Peyer's patch (tissue), 4 donors: Measurements from ENCODE around the gene MAPK8. TPM values are rescaled to one million over a fixed set of nuclear protein-coding genes. Genes with fewer than 3 reads are reported as not detected.

Experiments
- DNase-seq, 3 donors: peaks; one replicate each; pipeline ENCODE4 v3.0.0-alpha.2; 2017 to 2019
- H3K27ac ChIP-seq, 4 donors: fragments of 200-600 bp; sonication (generic); one replicate each; pipeline ENCODE4 v1.5.1; 2016 to 2019
- H3K27me3 ChIP-seq, 2 donors: fragments of 200-600 bp; sonication (generic); one replicate each; pipeline ENCODE4 v1.5.1; 2019
- H3K36me3 ChIP-seq, 3 donors: fragments of 200-600 bp; sonication (generic); one replicate each; pipeline ENCODE4 v1.5.1; 2016 to 2019
- H3K4me1 ChIP-seq, 4 donors: fragments of 200-600 bp; sonication (generic); one replicate each; pipeline ENCODE4 v1.5.1; 2016 to 2019
- H3K4me3 ChIP-seq, 4 donors: fragments of 200-600 bp; sonication (generic); 1 replicate in 3 of 4; 2 replicates in 1 of 4; pipeline ENCODE4 v1.5.1; 2016 to 2019; ENCODE audit warnings: mild to moderate bottlenecking in 1 of 4
- H3K9me3 ChIP-seq, 4 donors: fragments of 200-600 bp; sonication (generic); one replicate each; pipeline ENCODE4 v1.5.1; 2016 to 2019; ENCODE audit warnings: mild to moderate bottlenecking in 1 of 4
- CTCF ChIP-seq, 6 experiments: fragments of 450-650 bp in 4 of 6; fragments of 200-600 bp in 2 of 6; sonication (generic) in 1 of 6; IDR thresholded peaks; one replicate each; pipeline ENCODE4 v1.5.1; 2017 to 2019; ENCODE audit warnings: antibody characterized with exemption in 6 of 6, mild to moderate bottlenecking in 3 of 6, moderate library complexity in 1 of 6
- POLR2A ChIP-seq, 2 donors: fragments of 450-650 bp; IDR thresholded peaks; one replicate each; pipeline ENCODE4 v1.5.1; 2017; ENCODE audit warnings: antibody characterized with exemption in 2 of 2, mild to moderate bottlenecking in 2 of 2, moderate library complexity in 2 of 2
- total RNA-seq, 4 donors: library from RNA; depleted of rRNA; stranded (reverse); fragments of >200 nt; gene quantifications; one replicate each; pipeline ENCODE4 v1.1.0, GENCODE V29; 2016

MAPK8 gene
- total RNA-seq, 4 donors from 2014 or later: 59.9 to 89.0 (median 67.6) TPM

- no peak for DNase-seq
- H3K27me3 ChIP-seq: no peaks in the 10 kb centered on the region
- H3K27ac ChIP-seq: no peak overlapping the region
- H3K4me3 ChIP-seq: no peak overlapping the region
- TF ChIP-seq CTCF (IDR thresholded peaks at IDR 0.05) (no peak), POLR2A (IDR thresholded peaks at IDR 0.05) (no peak)
- no peaks in the 10 kb centered on the region for H3K4me1 ChIP-seq
- H3K36me3 ChIP-seq: no peaks in the 10 kb centered on the region
- no peaks in the 10 kb centered on the region for H3K9me3 ChIP-seq
Observed at GRCh38 chr10:48330269-48330668, 23.8 kb downstream of the MAPK8 start.

GRCh38 chr10:48331436-48331835, 25.0 kb downstream of the MAPK8 start:
- Histone ChIP-seq H3K4me3 (no peak overlapping the region), H3K27ac (no peak overlapping the region), H3K4me1 (no peaks in the 10 kb centered on the region), H3K36me3 (no peaks in the 10 kb centered on the region), H3K9me3 (no peaks in the 10 kb centered on the region), H3K27me3 (no peaks in the 10 kb centered on the region)
- DNase-seq: no peak
- no peak for TF ChIP-seq POLR2A (IDR thresholded peaks at IDR 0.05)
- no peak for TF ChIP-seq CTCF (IDR thresholded peaks at IDR 0.05)

- no peak for DNase-seq
Observed at GRCh38 chr10:48332166-48332870, 25.8 kb downstream of the MAPK8 start.

DNA sequence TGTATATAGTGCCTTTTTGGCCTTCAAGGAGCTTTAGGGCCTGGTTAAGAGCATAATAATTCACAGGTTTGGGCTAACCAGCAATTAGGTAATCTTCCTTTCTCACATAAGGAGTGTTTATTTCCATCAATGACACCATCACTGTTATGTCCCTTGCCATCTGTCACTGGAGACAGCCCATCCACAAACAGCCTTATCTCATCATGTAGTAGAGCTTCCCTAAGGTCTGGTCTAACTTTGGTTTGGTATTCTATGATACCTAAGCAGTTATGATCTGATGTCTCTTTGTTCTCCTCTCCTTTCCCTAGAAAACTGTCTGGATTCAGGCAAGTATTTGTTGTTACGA, 26.4 kb downstream of the MAPK8 start:
- no peak overlapping the region for H3K27ac ChIP-seq
- H3K27me3 ChIP-seq: no peaks in the 10 kb centered on the region
- H3K4me3 ChIP-seq: no peak overlapping the region
- no peaks in the 10 kb centered on the region for H3K36me3 ChIP-seq
- H3K9me3 ChIP-seq: no peaks in the 10 kb centered on the region
- TF ChIP-seq CTCF (IDR thresholded peaks at IDR 0.05) (no peak), POLR2A (IDR thresholded peaks at IDR 0.05) (no peak)
- no peaks in the 10 kb centered on the region for H3K4me1 ChIP-seq
- DNase-seq: no peak

More at GRCh38 chr10:48332166-48332870, 25.8 kb downstream of the MAPK8 start:
- Histone ChIP-seq H3K4me3 (no peak overlapping the region), H3K4me1 (no peaks in the 10 kb centered on the region), H3K27me3 (no peaks in the 10 kb centered on the region), H3K36me3 (no peaks in the 10 kb centered on the region), H3K9me3 (no peaks in the 10 kb centered on the region), H3K27ac (no peak overlapping the region)
- TF ChIP-seq POLR2A (IDR thresholded peaks at IDR 0.05): no peak
- no peak for TF ChIP-seq CTCF (IDR thresholded peaks at IDR 0.05)

DNA sequence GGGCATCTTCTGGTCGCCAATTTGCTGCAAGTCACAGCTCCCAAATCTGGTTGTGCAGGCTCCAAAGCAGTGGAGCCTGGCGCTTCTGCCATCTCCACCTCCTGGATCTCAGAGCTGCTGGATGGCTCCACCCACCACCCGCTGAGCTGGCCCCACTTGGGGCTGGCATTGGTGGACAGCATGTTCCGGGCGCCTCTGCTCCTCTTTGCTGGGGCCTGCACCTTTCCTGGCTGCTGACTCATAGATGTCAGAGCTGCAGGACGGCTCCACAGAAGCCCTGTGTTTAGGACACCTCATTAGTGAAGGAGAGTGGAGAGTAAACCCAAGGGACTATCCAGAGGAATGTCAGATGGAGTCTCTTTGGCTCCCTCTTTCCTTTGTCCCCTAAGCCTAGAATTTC, 27.4 kb downstream of the MAPK8 start:
- Histone ChIP-seq H3K4me3 (no peak overlapping the region), H3K9me3 (no peaks in the 10 kb centered on the region), H3K4me1 (no peaks in the 10 kb centered on the region), H3K27ac (no peak overlapping the region), H3K36me3 (no peaks in the 10 kb centered on the region), H3K27me3 (no peaks in the 10 kb centered on the region)
- TF ChIP-seq CTCF (IDR thresholded peaks at IDR 0.05) (no peak), POLR2A (IDR thresholded peaks at IDR 0.05) (no peak)
- DNase-seq: no peak

DNA sequence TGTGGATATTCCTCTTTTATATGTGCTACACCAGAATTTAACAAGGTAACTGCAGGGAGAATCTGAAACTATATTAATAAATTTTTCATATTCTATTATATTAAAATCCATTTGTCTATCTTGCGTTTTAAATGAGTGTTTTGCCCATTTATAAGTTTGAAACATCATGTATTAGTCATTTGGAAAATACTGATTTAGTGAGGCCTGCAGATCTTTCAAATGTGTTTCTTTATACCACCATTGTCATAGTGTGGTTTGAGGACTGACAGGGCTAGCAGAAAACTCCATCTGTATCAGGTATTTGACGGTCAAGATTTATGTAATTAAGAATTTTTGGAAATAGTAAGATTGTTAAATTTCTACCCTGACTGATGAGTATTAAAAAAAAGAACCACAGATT, 29.3 kb downstream of the MAPK8 start:
- Histone ChIP-seq H3K4me3 (no peak overlapping the region), H3K4me1 (no peaks in the 10 kb centered on the region), H3K27me3 (no peaks in the 10 kb centered on the region), H3K27ac (no peak overlapping the region), H3K36me3 (no peaks in the 10 kb centered on the region), H3K9me3 (no peaks in the 10 kb centered on the region)
- TF ChIP-seq CTCF (IDR thresholded peaks at IDR 0.05): no peak
- no peak for TF ChIP-seq POLR2A (IDR thresholded peaks at IDR 0.05)
- DNase-seq: no peak
